AG09319 (cell line): Measurements from ENCODE around the gene SNX13.

ENCODE experiments used
- DNase-seq: peaks from one replicate; pipeline ENCODE4 v3.0.0-alpha.2; 2010; ENCODE audit warnings: low read depth; ENCODE audit errors: extremely low read depth
- CTCF ChIP-seq: IDR thresholded peaks from 2 replicates; pipeline ENCODE4 v1.5.1; 2011; ENCODE audit warnings: low read depth, mild to moderate bottlenecking, inconsistent platforms, low read length, moderate library complexity

The SNX13 gene

GRCh38 chr7:17944720-17945119, 4.4 kb upstream of the SNX13 start:
- no peak for DNase-seq
- no peak for TF ChIP-seq CTCF

DNA sequence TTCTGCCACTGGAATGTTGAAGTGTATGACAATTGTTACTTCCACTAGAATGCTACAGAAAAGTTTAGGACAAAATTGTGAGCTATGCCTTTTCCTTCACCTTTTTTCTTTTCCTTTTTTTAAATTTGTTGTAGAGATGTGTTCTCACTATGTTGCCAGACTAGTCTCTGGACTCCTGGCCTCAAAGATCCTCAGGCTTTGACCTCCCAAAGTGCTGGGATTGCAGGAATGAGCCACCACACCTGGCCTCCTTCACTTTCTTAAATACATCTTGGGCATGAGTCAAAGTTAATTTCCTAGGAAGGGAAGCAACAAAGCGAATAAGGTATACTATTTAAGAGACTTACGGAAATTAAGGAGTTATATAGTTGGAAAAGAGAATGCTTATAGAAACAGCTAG, 2.7 kb upstream of the SNX13 start:
- TF ChIP-seq CTCF = no peak
- DNase-seq = no peak

- no peak for DNase-seq
- no peak for TF ChIP-seq CTCF
Measured at GRCh38 chr7:17942231-17942630, 1.9 kb upstream of the SNX13 start.

DNA sequence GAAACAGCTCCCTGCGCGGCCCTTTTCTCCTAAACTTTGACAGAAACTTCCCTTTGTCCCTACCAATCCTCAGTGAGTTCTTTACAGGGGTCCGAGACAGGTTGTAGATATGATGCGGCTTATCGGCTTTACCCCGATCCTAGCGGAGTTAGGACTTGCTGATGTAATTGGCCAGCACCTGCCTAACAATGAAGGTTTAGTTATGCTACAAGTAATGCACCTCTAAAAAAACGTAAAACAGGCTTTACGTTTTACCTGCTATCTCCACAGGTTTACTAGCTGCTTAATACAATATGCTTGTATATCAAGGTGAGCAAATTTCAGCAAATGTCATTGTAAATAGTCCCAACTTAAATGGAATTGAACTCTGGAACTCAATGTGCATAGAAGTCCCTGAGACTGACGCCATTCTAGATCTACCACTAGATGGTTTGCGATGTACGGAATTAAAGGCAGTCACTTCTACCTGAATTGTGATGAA, 697 bp upstream of the SNX13 start:
- TF ChIP-seq CTCF = no peak
- DNase-seq = no peak

DNA sequence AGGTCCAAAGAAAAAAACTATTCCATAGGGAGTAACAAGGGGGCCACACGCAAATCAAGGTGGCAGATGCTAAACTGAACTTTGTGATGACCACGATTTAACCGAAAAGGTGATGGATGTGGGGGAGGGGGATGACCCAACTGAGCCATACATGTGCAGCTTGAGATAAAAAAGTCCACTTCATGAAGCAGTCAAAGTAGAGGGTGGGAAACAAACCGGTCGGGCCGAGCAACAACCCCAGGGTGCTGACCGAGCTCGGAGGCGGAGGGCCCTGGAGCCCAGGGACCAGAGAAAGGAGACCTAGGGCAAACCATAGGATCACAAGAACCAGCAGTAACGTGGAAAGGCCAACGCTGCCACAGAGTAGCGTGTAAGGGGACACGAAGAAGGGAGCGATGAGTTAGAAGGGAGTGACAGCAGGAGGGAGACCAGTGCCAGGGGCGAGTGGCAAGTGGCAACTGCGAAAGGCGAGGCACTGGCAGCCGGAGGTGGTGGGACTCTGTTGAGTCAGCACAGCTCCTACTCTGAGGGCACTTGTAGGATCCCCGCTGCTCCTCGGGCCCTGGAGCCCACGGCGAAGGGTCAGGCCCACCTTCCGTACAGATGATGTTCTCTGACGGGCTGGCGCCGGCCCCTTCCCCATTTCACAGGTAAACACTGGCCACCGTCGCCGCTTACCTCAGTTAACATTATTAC, 540 bp downstream of the SNX13 start:
- no peak for DNase-seq

GRCh38 chr7:17939211-17939605, 1.1 kb downstream of the SNX13 start:
- TF ChIP-seq CTCF = no peak
- no peak for DNase-seq

More for the DNA sequence above, 540 bp downstream of the SNX13 start:
- TF ChIP-seq CTCF = no peak

DNA sequence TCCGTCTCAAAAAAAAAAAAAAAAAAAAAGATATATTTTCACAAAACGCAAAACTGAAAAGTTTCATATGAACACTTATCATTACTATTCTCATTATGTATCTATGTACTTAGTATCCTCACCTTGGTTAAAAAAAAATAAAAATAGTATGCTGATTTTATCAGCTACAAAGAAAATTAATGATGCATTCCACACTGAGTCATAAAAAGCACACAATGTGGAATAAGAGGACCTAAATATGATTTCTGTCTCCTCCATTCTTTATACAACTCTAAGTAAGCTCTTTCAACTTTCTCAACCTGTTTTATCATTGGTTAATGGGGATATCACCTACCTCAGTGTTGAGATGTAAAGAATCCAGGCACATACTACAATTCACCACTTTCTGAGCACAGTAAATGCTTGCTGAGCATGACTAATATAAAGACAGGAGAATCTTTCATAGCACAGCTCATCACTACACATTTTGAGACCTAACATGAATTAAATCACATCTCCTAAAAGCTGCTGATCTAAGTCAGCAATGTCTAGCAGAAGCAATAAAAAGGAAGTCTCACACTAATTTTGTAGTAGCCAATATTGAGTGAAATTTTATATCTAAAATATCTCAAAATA, 2.7 kb downstream of the SNX13 start:
- no peak for DNase-seq
- TF ChIP-seq CTCF = no peak
